Skeletal muscle cell (primary cell): ENCODE measurements around the gene LRRC7.
A peak's percentile ranks its signal among the peaks of the same experiment; 100 is the strongest.
"Not testable (repeated sequence)": the region's sequence is repeated elsewhere in the genome, so short reads cannot be mapped to it uniquely, and the experiment has no call there.

Experiments
- DNase-seq: peaks from one replicate; pipeline ENCODE4 v3.0.0-alpha.2; 2010; ENCODE audit warnings: low read depth
- H3K4me3 ChIP-seq: 2 replicates; pipeline ENCODE4 v1.5.1; 2011; ENCODE audit warnings: low read depth, mild to moderate bottlenecking, control low read depth, low read length, moderate library complexity

The LRRC7 gene

DNA sequence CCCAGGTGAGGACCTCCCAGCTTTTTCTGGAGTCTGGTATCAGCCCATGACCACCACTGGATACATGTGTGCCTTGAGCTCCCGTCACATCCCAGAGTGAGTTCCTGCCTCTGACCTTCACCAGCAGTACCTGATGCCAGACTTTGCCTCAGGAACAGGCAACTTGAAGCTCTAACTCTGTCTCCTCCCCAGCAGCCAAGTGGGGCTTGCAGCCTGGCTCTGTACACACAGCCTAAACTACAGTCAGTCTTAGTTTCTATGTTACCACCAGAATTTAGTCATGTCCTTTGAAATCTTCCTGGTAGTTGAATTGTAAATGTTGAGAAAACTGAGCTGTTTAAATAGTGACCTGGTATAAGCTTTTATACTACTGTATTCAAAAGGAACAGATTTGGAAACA is 431.1 kb downstream of the LRRC7 start:
- no peak for DNase-seq
- no peak overlapping the region for H3K4me3 ChIP-seq

DNA sequence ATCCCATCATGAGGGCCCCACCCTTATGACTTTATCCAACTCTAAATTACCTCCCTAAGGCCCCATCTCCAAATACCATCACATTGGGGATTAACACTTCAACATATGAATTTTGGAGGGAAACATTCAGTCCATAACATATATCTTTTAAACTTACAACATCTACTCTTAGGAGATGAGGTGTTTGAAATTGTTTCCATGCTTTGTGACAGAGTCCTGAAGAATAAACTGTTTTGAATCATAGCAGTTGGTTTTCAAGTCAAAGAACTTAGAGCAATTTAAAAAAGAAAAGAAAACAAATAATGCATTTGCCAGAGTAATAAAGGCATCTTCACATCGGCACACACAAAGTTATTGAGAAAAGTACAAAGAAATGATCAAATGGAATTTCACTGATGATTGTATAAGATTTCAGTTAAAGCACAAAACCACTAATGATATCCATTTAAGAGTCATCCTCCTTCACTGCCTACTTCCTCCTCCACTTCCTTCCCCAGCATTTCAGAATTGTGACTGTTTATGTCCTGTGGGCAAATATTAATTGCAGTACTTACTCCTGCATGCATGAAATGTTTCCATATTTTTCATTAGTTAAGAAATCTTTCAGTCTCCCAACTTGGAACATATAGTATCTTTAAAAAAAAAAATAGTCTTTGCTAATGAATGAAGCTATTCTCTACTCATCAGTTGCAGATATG is 435.6 kb downstream of the LRRC7 start:
- no peak overlapping the region for H3K4me3 ChIP-seq
- no peak for DNase-seq

DNA sequence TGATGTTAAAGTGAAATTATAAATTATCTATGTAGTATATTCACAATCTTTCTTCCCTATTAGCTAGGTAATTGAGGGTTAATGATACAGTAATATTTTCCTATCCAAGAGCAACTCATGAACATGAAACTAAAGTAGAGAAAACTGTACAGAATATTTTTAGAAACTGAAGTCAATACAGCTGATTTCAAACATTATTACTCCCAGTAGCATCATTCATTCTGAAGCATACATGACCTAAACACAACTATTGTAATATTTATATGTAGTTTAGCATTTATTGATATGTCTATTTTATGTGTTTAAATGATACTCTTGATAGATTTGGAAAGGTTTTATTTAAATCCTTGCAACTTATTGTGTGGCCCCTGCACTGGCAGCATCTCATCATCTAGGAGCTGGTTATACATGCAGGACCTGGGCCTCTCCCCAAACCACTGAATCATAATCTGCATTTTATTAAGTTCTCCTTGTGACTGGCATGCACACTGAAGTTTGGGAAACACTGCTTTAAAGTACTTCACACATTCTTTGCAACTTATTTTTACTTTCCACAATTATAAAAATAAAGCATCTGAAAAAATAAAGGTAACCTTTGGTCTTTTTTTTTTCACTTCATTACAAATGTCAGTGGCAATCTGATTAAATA is 437.8 kb downstream of the LRRC7 start:
- no peak overlapping the region for H3K4me3 ChIP-seq
- no peak for DNase-seq

- no peak for DNase-seq
- no peak overlapping the region for H3K4me3 ChIP-seq
Observed at GRCh38 chr1:70008660-70009059, 440.9 kb downstream of the LRRC7 start.

DNA sequence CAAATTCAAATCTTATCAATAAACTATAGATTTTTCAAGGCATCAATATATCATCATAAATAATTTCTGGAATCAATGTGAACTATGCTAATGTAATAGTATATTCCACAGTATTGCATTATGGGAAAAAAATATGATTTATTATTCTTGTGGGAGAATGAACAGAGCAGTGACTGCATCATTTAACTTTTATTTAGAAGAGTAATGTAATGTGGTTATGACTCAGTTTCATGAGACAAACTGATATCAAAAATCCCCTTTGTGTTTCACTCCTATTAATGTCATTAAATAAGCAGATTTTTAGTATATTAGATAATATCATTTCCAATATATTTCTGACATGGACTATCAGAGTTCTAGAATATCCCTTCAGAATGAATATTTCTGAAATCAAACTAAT is 450.0 kb downstream of the LRRC7 start:
- H3K4me3 ChIP-seq: no peak overlapping the region
- no peak for DNase-seq

DNA sequence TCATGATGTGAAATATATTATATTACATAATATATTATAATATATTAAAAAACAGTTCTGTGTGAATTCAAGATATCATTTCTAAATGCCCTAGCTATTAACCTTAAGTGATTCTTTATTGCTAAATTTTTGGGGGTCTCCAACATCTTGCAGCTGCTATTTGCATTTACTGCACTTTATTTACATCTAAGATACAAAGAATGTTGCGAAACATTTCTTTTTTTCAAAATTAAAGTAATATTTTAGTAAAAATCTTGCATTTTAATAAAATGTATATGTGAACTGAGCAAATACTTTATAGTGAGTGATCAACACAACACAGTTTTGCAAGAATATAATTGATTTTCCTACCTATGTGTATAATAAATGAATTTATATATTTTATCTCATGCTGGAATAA is 456.6 kb downstream of the LRRC7 start:
- DNase-seq: no peak
- H3K4me3 ChIP-seq: no peak overlapping the region

DNA sequence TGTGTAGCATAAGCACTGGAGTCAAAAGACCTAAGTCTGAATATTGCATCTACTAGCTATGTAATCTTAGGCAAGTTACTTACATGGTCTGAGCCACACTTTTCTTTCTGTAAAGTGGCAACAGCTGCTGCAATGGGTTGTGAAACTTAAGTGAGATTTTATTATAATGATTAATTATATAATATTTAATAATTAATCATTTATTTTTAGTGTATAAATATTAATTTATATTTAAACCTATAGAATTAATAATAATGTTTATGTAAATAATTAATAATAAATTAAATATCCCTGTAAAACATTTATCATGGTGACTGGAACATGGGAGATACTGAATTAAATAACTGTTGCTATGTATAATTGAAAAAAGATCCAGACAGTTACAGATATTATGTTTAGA is 457.3 kb downstream of the LRRC7 start:
- no peak for DNase-seq
- no peak overlapping the region for H3K4me3 ChIP-seq

DNA sequence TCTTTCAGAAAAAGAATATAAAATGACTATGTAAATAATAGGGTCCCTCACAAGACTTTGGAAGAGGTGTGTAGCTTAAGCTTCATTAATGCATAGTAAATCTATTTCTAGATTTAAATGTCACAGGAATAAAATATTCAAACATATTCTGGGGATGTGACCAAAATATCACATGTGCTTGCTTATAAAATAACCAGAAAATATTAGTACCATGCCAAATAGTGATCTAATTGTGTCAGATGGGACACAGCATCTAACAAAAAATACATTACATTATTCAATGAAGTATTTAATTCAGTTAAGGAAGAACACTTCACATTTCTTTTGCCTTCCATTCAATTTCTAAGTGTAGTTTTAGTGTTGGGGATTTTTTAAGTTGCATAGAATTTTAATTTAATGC is 458.1 kb downstream of the LRRC7 start:
- no peak overlapping the region for H3K4me3 ChIP-seq
- DNase-seq: no peak

DNA sequence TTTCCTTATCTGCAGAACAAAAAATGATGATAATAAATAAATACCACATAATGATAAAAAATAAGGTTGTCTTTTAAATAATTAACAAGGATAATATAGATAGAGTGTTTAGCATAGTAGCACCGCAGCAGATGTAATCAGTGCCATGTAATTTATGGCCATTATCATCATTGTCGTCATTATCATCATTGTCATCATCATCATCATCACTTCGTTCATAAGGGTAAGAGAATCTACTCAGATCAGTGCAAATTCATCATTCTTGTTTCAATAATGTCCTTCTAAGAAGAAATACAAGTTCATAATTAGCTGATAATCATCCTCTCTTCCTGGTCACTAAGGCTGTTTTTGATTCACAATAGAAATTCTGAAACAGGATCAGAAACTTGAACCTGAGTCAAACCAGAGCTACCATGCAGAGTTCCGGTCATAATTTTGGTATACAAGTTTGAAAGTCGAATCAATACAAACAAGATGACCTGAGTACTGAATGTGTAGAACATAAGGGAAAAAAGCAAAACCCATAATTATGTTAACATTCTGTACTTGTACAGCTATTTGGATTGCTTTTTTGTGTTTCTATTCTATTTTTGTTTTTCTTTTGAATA is 465.6 kb downstream of the LRRC7 start:
- no peak overlapping the region for H3K4me3 ChIP-seq
- DNase-seq: no peak

DNA sequence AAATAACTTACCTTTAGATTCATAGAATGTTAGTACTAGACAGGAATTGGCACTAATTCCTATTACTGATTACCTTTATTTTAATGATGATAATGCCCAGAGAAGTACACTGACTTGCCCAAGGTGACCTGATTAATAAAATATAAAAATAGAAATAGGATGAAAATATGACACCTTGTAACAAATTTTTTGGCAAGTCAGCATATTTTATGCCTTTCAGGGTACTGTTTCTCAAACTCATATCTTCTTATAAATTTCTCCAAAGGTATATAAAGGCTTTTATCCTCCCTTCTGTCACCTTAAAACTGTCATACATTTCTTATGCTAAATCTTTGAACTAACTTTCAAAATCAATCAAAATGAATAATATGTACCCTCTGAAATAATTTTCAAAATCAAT is 466.2 kb downstream of the LRRC7 start:
- no peak overlapping the region for H3K4me3 ChIP-seq
- no peak for DNase-seq

DNA sequence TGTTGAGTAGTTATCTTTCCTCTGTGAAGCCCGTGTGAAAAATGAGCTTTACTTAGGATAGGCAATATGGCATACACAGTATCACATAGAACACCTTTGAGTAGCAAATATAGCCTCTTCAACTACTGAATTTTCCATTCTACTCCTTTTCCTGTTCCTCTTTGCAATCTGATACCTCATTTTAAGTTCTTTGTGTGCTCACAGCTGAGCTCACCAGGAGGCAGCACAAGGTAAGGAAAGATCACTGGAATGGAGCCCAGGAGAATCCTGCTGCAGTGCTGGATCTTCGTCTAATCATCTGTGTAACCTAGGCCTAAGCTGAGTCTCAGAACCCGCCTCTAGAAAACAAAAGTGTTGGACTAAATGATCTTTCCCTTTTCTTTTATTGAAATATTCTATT is 466.7 kb downstream of the LRRC7 start:
- peak; percentile 56 for DNase-seq
- H3K4me3 ChIP-seq: no peak overlapping the region

- no peak overlapping the region for H3K4me3 ChIP-seq
- DNase-seq: peak; percentile 23
Observed at GRCh38 chr1:70038025-70038424, 470.3 kb downstream of the LRRC7 start.

GRCh38 chr1:70039485-70039884 is 471.8 kb downstream of the LRRC7 start:
- DNase-seq: no peak
- no peak overlapping the region for H3K4me3 ChIP-seq

DNA sequence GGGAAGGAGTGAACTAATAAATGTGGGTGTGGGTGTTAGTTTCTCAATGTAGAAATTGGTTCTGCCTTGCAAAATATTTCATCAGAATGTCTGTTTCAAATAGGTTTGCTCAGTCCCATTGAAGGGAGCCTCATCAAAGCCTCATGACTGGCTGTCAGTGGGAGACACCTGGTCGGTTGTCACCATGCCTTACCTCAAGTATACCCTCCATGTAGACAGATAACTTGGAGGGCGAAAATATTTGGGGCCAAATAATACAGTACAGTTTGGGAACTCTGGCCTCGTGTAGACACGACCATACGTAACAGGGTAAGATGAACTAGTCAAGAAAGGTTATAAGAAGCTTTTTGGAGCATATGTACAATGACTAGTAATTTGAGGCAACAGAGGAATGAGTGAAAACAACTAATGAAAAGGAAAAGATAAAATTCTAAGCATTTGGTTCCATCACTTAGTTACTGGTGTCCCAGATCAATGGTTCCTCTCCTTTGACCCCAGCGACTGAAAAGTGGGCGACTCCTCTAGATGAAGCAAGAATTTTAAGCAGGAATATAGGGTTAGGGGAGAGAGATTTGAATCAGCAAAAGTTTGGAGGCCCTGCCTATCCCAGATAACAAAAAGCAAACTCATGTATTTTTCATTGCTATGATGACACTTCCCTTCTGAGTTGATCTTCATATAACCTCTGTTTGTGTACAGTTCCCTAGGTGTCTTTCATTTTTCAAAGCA is 473.8 kb downstream of the LRRC7 start:
- no peak overlapping the region for H3K4me3 ChIP-seq
- no peak for DNase-seq

- no peak overlapping the region for H3K4me3 ChIP-seq
- DNase-seq: peak; percentile 36
Observed at GRCh38 chr1:70042090-70042731, 474.5 kb downstream of the LRRC7 start.

- DNase-seq: peak; percentile 39
- H3K4me3 ChIP-seq: no peak overlapping the region
Observed at GRCh38 chr1:70043804-70044203, 476.1 kb downstream of the LRRC7 start.

DNA sequence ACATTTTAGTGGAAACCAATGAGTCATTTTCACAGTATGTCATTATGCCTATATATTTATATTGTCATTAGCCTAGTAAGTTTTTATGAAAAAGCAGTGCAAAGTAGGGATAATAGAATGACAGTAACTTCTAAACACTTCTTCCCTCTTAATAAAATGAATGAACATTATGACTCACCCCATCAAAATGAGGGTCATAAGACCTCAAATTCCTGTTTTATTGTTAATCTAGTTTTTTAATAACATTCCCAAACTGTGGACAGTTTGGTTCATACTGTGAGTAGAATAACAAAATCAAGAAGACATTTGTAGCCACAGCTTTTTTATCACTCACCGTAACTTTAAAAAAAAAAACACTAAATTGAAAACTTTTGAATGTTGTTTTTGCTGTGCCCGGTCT is 477.1 kb downstream of the LRRC7 start:
- no peak overlapping the region for H3K4me3 ChIP-seq
- peak; percentile 46 for DNase-seq

DNA sequence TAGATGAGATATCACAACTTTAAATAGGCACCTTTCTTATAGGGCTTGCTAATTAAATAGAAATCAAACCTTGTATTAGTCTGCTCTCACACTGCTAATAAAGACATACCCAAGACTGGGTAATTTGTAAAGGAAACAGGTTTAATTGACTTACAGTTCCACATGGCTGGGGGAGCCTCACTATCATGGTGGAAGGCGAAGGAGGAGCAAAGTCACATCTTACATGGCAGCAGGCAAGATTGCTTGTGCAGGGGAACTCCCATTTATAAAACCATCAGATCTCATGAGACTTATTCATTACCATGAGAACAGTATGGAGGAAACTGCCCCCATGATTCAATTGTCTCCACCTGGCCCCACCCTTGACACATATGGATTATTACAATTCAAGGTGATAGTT is 477.9 kb downstream of the LRRC7 start:
- DNase-seq, H3K4me3 ChIP-seq: not testable (repeated sequence)

GRCh38 chr1:70048336-70049094 is 480.8 kb downstream of the LRRC7 start:
- DNase-seq: no peak
- no peak overlapping the region for H3K4me3 ChIP-seq
